ENCODE results near the gene PALLD.

- TF ChIP-seq CTCF (IDR thresholded peaks at IDR 0.05) (no peak), POLR2A (IDR thresholded peaks at IDR 0.05) (no peak), EP300 (IDR thresholded peaks at IDR 0.05) (no peak)
Measured at GRCh38 chr4:168853770-168854169, 356.9 kb downstream of the PALLD start.
